COLO668 (cell line): ENCODE measurements around the gene MGAT1.
"Not testable (repeated sequence)": the region's sequence is repeated elsewhere in the genome, so short reads cannot be mapped to it uniquely, and the experiment has no call there.

ENCODE experiments used
- DNase-seq: peaks from one replicate; lab custom pipeline; 2025; ENCODE audit not compliant: unreplicated experiment; lab: John Stamatoyannopoulos, UW

Gene MGAT1

DNA sequence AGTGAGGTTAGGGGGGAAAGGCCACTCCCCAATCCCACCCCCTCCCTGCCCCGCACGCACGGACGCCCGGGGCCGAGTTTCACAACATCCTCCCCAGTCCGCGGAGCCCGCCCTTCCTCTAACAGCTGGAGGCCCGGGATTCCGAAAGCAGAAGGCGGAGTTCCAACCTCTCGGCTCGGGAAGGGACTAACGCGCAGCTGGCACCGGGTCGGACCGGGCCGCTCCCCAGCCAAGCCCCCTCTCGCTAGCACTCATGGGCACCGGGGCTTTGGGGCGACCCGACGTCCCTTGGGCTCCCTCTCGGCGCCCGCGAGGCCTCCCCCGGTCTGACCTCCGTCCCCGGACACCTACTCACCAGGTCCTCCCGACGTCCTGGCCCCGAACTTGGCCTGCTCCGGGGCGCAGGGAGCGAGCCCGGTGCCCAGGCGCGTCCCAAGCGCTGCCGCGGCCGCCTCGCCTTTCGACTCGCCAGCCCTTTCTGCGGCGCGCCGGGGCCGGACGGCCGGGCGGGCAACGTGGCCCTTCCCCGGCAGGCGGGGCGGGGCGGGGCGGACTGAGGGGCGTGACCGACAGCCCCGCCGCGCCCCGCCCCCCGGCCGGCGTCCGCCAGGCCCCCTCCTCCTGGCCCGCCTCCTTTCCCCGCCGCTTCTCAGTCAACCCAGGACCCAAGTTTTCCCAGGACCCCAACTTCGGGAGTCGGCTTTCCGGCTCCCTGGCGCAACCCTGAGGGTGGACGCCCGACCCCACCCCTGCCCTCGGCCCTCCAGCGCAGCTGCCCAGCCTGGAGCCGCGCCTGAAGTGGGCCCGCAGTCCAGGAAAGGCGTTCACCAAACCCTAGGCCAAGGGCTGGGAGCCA, at the start of gene MGAT1:
MGAT1 (minus strand) TSS at position 482 of the 856 bp plus-strand sequence. CDS start 9,835 bp downstream, outside the sequence.
- peak; percentile 69 for DNase-seq

DNA sequence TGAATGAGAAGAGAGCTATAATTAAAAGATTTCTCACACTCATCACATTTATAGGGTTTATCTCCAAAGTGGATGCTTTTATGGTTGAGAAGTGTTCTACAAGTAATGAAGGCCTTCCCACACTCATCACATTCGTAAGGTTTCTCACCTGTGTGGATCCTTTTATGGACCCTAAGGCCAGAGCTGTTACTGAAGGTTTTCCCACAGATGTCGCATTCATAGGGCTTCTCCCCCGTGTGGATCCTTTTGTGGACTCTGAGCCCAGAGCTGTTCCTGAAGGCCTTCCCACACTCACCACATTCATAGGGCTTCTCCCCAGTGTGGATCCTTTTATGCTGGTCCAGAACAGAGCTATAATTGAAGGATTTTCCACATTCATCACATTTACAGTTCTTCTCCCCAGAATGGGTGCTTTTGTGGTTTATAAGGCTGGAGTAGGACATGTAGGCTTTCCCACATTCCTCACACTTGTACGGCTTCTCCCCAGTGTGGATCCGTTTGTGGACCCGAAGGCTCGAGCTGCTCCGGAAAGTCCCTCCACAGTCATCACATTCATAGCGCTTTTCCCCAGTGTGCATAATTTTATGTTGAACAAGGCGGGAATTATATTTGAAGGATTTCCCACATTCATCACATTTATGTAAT, 48.0 kb upstream of the MGAT1 start:
- DNase-seq, result no peak

DNA sequence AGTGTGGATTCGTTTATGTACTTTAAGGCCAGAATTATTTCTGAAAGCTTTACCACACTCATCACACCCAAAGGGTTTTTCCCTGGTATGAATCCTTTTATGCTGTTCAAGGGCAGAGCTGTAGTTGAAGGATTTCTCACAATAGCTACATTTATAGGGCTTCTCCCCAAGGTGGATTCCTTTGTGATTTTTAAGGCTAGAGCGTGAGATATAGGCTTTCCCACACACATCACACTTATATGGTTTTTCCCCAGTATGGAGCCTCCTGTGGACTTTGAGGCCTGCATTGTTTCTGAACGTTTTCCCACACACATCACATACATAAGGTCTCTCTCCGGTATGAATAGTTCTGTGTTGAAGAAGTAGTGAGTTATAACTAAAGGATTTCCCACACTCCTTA, 47.2 kb upstream of the MGAT1 start:
- DNase-seq, result no peak

DNA sequence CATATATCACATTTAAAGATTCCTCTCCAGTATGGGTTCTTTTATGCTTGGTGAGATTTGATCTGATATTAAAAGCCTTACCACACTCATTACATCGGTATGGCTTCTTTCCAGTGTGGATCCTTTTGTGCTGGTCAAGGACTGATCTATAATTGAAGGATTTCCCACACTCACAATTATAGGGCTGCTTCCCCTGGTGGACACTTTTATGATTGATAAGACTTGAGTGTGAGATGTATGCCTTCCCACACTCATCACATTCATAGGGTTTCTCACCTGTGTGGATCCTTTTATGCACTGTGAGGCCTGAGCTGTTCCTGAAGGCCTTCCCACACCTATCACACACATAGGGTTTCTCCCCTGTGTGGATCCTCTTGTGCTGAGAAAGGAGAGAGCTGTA, 46.3 kb upstream of the MGAT1 start:
- DNase-seq, result no peak

DNA sequence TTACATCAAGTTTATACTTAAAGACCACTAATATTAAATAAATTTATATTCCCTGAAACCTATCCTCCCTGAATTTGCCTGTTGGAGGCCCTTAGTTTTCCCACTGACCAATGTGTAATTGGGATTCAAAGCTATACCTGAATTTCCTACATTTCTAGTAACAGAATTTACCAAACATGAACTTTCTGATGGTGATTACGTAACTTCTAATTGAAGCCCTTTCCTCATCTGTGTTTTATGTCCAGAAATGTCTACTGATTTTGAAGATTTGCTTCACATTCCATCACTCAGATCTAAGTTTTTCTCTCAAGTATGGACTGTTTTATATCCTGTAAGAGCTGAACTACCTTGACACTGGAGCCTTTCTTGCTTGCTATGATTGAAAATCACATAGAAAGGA, 45.7 kb upstream of the MGAT1 start:
- no peak for DNase-seq

DNA sequence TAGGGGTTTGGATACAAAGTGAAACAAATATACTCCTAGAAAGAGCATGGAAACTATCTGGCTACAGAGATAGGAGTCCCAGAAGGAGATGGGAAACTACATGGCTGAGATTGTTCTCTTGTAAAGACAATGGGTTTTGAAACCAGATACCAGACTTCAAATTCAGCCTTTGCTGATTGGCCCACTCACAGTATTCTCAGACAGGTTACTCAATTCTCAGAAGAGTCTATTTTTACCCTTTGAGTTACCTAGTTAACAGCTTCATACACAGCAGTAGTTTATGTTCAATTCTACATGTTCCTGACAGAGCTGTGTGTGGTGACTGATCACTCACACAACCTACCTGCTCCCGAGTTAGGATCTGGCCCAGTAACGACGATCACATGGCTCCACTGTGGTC, 44.4 kb upstream of the MGAT1 start:
- no peak for DNase-seq

DNA sequence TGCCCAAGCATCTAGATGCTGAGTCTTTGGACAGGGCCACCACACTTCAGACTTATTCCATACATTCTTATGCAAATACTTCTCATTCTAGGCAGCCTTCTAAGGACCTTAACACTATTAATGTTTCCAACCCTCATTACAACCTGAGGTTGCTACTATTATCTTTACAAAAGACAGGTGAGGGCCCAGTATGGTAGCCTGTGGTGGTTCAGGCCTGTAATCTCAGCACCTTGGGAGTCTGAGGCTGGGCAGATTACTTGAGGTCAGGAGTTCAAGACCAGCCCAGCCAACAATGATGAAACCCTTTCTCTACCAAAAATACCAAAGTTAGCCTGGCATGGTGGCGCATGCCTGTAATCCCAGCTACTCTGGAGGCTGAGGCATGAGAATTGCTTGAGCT, 42.3 kb upstream of the MGAT1 start:
- no peak for DNase-seq

DNA sequence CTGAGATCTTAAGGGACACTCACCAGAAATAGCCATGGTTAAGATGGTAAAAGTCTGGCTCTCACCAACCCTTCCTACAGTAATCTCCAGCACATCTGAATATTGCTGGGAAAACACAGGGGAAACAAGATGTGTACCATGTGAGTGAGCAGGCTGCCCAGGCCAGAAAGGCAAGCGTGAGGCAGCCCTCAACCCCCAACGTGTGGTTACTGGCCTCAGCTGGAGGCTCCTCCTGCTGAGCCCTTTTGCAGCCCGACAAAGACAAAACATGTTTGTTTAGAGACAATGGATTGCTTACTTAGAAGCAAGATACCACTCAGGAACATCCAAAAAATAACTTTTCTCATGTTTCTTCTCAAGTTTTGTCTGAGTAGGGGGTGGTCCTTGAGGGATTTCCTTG, 41.8 kb upstream of the MGAT1 start:
- no peak for DNase-seq

DNA sequence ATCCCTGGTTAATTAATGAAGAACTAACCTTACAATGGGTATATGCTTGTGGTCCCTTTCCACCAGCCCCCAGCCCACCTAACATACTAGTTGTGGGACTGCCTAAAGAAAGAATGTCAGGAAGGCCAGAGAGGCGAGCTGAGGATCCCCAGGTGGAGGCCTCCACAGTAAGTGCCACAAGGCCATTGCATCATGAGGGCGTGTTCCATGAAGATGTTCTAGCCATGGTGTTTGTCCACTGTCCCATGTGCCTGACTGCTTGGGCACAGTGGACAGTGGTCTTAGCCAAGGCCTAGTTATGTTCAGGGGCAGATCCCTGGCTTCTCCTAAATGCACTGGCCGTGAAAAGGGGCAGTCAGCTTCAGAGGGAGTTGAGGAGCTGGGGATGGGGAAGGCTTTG, 37.3 kb upstream of the MGAT1 start:
- DNase-seq, result no peak

DNA sequence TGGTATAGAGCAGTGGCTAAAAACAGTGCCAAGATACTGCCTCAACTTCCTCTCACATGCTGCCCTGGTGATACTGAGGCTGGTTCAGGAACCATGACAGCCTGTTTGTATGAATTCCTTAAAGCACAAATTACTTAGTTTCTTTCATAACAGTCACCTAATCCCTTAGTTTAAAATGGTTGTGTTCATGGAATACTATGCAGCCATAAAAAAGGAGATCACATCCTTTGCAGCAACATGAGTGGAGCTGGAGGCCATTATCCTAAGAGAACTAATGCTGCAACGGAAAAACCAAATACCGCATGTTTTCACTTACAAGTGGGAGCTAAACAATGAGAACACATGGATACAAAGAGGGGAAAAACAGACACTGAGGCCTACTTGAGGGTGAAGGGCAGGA, 36.6 kb upstream of the MGAT1 start:
- no peak for DNase-seq

DNA sequence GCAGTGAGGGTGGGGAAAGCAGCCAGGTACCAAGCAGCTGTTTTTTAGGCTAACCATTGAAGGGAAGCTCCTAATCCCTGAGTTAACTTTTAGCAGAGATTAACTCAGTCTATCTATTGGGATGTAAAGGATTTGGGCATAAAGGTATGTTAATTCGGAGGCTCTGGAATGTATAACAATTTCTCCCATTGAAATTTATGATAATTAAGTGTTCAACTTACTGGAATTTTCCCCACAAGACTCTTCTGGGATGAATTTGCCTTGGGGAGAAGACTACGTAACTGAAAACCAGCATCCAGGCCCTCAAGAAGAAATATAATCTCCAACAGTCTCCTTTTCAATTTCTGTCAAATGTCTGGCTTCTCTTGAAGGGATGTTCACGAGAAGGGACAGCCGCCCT, 34.9 kb upstream of the MGAT1 start:
- no peak for DNase-seq

DNA sequence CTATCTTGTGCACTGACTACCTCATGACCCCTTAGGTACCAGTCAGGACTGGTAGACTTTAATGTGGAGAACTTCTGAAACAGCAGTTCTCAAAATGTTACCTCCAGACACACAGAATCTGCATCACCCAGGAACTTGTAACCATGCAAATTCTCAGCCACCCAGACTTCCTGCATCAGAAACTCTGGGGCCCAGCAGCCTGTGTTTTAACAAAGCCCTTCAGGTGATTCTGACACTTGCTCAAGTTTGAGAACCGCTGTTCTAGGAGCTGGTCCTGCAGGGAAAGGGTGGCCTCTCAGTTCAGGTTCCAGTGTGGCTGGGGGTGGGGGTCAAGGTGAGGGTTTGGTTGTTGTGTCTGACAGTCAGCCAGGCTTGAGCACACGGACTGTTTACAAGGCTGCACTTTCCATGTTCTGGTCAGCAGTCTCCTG, 30.0 kb upstream of the MGAT1 start:
- no peak for DNase-seq

DNA sequence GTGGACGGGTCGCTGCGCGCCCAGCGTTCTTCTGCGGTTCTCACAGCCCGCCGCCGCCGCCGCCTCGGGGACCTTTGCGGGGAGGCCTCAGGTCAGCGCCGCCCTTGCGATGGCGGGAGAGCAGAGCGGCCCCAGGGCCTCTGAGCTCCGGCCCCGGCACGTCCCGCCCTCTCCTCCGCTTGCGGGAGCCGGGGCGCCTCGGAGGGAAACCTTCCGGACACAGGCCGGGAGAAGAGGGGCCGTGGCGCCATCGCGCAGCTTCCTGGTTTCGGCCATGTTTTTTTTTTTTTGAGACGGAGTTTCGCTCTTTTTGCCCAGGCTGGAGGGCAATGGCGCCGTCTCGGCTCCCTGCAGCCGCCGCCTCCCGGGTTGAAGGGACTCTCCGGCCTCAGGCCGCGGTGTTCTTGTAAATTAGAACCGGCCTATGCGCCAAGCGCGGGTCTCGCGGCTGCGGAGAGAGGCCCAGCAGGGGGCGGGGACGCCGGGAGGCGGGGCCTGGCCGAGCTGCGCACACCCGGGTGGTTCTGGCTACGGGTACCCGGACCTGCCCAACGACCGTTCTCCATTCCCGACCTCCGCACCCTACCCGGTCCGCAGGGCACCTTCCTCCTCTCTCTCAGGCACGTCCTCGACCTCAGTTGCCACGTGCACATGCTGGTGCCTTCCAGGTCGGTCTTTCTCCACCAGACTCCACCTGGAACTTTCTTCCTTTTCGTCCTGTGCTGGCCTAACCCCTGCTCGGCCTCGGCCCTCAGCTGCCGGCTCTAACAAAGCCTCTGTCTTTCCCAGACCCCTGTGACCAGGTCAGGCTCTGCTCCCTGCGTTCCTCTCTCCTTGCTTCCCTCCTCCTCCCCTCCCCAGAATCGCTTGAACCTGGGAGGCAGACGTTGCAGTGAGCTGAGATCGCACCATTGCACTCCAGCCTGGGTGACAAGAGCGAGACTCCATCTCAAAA, 28.8 kb upstream of the MGAT1 start:
- DNase-seq, result peak; percentile 71

DNA sequence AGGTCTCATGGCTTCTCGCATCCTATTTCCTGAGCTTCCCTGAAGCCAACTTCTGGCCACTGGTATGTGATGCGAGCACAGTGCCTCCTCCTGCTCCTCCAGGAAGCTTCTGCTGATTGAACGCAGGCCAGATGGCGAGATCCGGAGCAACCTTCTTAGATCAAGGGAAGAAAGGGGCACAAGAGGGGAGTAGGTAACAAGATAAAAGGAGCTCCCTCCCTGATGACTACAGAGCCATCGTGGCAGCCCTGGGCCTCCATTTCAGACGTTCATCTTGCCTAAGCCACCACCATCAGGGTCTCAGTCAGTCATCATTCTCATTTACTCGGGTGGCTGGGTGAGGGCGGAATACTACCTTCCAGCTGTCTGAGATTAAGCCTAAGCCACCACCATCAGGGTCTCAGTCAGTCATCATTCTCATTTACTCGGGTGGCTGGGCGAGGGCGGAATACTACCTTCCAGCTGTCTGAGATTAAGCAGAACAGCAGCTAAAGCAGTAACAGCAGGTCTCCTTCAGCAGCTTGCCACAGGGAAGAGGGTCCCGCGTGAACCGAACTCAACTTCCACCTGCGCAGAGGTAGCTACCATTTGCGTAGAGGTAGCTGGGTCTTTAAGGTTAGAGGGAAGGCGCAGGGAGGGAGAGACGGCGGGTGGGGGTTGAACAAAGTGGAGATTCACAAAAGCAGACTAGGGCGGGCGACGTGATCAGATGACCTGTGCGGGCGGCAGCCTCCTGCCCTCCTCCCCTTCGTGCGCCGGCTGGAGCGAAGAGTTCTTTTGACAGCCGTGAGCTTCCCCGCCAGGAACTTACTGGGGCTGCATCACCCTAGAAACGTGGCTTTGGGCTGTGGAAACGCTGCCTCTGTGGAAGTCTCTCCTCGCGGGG, 27.9 kb upstream of the MGAT1 start:
- DNase-seq, result peak; percentile 71

DNA sequence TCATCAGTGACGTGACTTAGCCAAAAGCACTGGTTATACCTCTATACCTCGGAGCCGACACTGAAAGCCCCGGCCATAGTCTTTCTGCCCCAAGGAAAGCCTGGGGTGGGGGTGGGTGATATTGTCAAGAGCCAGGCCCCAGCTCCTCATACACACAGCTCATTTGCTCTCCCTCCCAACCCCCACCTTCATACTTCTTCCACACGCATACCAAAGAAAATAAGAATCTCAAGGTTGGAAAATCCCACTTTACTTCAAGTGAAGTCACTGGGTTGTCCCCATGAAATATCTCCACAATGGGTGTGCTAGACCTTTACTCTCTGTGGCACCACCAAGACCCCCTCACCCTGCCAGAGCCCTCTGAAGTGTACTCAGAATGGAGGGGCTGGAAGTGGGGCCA, 27.1 kb upstream of the MGAT1 start:
- DNase-seq, result no peak

DNA sequence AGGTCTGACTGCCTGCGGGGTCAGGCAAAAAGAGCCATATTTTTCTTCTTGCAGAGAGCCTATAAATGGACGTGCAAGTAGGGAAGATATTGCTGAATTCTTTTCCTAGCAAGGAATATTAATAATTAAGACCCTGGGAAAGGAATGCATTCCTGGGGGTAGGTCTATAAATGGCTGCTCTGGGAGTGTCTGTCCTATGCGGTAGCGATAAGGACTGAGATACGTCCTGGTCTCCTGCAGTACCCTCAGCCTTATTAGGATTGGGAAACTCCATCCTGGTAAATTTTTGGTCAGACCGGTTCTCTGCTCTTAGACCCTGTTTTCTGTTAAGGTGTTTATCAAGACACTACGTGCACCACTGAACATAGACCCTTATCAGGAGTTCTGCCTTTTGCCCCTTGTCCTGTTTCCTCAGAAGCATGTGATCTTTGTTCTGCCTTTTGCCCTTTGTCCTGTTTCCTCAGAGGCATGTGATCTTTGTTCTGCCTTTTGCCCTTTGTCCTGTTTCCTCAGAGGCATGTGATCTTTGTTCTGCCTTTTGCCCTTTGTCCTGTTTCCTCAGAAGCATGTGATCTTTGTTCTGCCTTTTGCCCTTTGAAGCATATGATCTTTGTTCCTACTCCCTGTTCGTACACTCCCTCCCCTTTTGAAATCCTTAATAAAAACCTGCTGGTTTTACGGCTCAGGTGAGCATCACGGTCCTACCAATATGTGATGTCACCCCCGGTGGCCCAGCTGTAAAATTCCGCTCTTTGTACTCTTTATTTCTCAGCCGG, 26.3 kb upstream of the MGAT1 start:
- not testable (repeated sequence) for DNase-seq

DNA sequence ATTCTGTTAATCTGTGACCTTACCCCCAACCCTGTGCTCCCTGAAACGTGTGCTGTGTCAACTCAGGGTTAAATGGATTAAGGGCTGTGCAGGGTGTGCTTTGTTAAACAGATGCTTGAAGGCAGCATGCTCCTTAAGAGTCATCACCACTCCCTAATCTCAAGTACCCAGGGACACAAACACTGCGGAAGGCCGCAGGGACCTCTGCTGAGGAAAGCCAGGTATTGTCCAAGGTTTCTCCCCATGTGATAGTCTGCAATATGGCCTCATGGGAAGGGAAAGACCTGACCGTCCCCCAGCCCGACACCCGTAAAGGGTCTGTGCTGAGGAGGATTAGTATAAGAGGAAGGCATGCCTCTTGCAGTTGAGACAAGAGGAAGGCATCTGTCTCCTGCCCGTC, 24.8 kb upstream of the MGAT1 start:
- not testable (repeated sequence) for DNase-seq

DNA sequence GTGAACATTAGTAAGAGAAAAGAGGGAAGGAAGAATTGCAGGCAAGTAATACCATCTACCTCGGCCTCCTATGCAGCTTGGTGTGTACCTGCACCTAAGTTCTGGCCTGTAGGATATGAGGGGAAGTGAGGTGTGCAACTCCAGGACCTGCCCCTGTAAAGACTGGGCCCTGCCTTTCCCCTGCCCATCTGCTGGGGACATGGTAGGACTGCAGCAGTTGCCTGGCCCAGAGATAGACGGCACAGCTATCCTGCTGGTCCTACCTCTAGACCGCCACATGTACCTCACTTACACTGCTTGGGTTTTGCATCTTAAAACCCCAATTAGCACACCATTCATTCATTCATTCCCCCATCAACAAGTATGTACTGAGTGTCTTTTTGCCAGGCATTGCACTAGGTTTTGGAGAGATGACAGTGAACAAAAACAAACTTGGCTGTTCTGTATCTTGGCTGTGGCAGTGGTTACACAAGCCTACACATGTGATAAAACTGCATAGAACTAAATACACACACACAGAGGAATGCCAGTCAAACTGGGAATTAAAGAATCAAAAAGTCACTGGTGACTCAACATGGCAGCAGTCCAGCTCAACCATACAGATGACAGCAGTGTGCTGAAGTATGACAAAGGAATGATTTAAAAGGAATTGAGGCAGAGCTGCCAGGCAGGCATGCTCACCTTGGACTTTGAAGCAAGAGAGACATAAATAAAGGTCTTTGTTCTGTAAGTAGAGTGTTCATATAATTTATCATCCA, 23.3 kb upstream of the MGAT1 start:
- no peak for DNase-seq
